Measurements from ENCODE around the gene HOXC10.

Gene HOXC10

DNA sequence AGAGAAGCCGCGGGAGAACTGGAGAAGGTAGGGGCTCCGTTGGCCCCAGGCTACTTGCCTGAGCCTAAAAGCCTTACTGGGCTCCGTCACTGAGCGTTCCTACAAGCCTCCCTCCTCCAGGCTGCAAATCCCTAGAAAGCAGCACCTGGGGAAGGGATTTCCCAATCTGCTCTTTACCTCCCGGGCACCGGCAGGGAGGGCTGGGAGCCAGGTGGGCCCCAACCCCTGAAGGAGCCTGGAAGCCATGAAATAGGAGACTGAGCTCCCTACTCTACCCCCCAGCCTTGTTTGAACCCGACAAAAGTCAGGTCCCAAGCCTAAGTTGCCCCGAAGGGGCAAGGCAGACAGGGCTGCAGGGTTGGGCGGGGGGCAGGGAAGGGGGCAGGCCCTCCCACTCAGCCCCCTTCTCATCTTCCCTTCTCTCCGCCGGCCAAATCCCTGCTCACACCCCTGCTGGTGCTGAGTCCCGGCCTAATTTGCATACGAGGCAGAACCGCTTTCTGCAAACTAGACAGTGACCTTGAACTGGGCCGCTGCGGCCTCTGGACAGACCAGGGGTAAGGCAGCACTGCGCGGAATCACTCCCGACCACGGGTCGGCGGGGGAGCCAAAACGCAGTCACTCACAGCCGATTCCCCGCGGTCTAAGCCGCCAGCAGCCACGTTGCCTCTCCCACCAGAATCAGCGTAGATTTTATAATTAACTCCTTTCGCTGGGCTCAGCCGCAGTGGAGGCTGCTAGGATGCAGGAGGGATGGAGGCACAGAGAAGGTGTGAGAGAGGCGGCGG is 34.0 kb upstream of the HOXC10 start:
- no peak for DNase-seq (ENCODE audit: low spot score)

DNA sequence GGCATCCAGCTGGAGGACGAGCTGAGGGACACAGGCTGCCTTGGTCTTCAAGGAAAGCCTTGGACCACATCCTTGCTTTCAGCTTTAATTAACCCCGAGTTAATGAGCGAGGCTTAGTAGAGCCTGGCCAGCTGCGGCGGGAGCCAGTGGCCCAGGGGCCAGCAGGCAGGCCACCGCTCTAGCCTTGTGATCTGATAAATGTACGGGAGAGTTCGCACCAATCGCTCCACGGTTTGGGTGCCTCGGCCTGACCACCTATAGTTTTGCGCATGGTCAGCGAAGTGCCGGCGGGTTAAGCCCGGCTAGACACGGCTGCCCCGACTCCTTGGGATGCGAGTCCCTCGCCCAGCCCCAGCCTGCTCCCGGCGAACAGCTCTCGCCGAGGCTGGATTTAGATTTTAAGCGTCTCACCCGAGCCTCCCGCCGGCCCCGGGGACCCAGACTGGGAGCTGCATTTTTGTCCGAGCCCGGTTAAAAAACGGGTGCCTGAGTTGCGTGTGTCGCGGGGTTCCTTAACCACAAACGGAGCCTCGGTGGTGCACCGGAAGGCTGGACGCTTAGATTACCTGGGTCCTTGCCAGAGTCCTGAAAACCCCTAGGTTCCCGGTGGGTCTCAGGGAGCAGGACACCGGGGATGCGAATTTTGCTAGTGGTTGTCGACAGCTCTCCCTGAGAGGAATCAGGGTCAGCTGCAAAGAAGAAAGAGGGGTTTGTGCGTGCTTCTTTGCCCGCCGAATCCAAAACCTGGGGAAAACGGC is 33.2 kb upstream of the HOXC10 start:
- no peak for DNase-seq (ENCODE audit: low spot score)

DNA sequence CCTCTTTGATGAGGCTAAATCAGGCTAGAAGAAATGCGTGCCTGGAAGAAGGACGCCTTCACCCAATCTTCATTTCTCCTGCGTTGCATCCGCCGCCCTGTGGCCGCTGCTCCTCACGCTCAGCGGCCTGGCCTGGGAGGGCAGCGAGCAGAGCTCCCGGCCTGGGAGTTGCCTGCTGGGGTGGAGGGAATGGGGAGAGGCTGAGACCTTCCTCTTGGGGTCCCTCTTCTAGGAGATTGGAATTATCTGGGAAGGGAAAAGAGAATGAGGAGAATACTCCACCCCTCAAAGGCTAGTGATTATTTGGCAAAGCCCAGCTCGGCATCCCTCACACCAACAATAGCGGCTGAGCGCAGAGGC is 32.6 kb upstream of the HOXC10 start:
- DNase-seq (ENCODE audit: low spot score) = no peak

DNA sequence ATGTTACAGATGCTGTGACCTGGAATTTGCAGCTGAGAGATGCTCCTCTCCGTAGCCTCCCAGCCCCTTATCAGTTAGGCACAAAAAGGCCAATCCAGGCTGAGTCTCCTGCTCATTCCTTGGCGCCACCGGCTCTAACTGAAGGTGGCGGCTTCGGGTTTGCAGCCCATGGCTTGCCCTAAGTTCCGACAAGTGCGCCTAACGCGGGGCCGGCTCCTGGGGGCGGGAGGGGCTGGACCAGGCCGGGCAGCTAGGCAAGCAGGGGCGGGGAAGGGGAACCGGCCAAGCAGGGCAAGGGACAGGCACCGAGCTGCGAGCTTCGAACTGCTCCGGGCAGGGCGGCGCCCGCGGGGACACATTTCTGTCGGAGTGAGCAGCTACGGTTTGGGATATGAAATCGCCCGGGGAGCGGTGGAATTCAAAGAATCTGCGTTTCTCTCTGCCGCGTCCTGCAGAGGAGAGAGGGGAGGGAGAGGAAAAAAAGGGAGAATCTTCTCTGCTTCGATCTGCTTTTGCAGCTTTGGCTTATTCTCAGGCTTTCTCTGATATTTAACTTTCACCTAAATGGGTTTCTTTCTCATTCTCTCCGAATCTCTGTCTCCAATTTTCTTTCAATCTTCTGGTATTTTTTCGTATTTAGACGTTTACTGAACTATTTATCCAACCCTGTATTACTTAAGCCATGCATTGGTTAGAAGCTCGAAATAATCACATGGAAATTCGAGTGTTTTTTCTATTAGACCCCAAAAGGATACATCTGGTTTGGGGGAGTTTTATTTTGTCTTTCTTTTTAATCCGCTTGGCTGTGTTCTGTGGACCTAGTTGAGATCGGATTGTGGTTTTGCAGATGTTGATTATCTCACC is 31.8 kb upstream of the HOXC10 start:
- no peak for DNase-seq (ENCODE audit: low spot score)

DNA sequence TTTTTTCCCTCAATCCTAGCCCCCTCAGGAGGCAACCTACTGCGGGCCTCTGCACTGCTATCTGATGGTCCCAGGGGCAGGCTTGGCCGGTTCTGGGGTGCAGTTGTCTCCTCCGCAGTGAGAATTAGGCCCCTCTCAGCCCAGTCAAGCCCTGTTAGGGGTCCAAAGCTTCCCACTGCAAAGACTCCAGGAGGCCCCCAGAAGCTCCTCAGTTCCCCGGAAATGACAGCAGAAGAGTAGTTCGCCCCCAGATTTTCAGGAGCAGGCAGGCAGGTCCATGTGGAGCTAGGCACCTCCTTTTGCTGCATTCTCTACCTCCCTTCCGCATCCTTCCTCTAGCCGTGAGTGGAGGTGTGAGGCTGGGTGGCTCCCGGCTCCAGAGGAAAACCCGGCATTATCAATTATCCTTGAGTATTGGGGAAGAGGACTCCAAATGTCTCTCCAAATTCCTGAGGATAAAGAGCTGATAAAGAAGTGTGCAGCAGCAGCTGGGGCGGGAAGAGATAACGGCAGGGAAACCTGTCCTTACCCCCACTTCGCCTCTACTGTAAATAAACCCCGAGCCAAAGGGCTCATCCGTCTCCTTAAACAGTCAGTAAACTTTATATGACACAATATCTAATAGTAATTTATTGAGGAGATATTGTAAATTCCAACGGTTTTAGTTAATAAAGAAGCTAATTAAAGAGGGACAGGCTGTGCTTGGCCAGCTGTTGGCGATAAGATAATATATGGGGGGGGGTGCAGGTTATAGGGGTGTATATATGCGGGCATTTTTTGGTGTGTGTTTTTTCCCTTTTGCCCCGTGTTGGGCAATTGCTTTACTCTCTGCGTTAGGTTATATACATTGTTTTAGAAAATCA is 30.9 kb upstream of the HOXC10 start:
- no peak for DNase-seq (ENCODE audit: low spot score)

DNA sequence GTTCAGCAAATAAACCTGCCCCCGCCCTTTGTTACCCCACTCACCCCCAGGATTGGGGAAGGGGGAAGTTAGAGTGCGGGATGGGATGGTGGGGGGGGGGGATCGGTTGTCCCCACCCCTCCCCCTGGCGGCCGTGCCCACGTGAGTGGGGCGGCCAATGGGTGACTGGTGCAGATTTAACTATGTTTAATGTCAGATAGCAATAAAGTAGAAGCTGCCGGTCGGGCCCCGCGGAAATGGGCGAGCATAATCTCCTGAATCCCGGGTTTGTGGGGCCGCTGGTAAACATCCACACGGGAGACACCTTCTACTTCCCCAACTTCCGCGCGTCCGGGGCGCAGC is 30.3 kb upstream of the HOXC10 start, which contains the start of gene HOXC12:
HOXC12 (plus strand) TSS at position 210 of the 342 bp plus-strand sequence; CDS start at position 237, 27 bp downstream.
- DNase-seq (ENCODE audit: low spot score) = no peak

DNA sequence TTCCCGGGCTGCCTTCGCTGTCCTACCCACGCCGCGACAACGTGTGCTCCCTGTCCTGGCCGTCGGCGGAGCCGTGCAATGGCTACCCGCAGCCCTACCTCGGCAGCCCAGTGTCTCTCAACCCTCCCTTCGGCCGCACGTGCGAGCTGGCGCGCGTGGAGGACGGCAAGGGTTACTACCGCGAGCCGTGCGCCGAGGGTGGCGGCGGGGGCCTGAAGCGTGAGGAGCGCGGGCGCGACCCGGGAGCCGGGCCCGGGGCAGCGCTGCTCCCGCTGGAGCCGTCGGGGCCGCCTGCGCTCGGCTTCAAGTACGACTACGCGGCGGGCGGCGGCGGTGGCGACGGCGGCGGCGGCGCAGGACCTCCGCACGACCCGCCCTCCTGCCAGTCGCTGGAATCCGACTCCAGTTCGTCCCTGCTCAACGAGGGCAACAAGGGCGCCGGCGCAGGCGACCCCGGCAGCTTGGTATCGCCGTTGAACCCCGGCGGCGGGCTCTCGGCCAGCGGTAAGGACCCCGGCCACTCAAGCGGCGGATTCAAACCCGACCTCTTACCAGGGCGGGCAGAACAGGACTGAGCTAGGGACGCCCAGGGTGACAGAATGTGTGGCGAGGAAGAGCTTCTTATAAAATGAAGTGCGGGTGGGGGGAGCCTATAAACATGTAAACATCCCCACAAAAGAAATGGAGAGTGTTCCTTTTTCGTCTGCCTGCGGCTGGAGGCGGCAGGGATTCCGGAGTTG is 29.7 kb upstream of the HOXC10 start:
- DNase-seq (ENCODE audit: low spot score) = no peak

DNA sequence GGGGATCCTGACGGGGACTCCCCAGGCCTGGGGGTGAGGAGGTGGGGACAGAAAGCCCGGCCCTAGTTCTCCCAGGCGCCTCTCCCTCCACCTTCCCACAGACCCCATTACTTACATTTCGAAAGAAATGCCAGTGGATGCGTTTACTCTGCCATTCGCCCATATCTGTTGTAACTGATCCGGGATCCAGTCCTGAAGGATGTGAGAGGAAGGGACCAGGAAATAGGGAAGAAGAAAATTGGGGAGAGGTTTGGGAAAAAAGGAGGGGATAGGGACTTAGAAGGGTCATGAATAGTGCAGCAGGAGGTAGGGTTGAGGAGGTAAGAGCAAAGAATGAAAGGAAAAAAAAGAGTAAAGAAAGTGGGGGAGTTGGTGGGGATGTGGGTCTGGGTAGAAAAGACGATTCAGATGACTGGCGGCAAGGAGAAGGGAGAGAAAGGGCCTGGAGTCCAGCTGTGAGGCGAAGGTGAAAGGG is 29.1 kb upstream of the HOXC10 start:
- DNase-seq (ENCODE audit: low spot score) = no peak

DNA sequence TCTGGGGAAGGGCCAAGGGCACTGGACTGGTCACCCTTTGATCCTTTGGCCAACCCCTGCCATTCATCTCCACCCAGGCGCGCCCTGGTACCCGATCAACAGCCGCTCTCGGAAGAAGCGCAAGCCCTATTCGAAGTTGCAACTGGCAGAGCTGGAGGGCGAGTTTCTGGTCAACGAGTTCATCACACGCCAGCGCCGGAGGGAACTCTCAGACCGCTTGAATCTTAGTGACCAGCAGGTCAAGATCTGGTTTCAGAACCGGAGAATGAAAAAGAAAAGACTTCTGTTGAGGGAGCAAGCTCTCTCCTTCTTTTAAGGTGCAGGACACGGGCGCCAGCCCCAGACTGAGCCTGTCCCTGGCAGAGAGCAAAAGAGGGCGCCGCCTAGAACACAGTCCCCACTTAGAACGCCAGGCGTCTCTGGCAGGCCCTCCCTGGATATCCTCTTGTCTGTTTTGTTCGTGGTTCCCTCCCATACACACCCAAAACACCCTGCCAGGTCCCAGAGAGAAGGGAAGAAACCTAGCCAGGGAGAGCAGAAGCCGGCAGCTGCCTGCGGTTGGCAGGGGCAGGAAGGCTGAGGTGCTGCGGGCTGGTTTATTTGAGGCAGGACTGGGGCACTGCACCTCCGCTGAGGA is 28.6 kb upstream of the HOXC10 start:
- DNase-seq (ENCODE audit: low spot score) = no peak

DNA sequence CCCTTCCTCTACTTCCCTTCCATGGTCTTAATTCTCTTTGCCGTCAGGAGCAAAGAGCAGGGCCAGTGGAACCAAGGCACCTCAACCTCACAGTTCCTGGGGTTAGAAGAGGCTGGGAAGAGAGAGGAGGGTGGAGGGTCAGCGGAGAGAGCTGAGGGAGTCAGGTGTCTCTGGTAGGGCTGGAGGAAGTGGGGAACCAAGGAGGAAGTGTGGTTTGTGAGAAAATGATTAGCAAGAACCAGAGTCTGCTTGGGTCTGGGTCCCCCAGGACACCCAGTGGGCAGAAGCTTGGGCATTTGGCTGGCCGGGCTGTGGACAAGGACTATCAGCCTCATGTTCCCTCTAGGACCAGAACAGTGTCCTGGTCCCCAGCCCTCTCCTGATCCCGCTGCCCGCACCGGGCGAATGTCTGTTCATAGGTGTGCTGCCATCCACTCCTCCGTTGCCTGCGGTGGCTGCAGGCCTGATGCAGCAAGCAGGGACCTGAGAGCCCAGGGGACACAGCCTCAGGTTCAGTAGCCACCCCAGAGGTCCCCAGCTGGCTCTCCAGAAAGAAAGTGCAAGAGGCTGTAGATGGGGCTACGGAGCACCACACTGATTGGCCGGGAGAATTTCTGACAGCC is 27.9 kb upstream of the HOXC10 start:
- DNase-seq (ENCODE audit: low spot score) = no peak

DNA sequence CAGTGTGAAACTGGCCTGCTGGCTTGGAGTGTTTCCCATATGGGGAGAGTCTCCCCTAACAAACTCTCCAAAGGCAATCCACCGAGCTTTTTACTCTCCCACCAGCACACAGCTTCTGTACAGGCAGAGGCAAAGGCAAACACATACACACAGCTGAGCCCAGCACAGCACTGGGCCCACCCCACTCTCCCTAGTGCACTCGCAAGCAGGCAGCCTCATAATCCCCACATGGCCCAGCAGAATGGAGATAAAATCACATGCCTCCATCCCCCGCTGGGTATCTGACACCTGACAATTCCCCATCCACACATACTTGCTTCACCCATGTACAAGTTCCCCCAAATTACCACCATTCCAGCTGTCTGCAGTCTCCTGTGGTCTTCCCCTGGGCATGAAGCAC is 26.8 kb upstream of the HOXC10 start:
- DNase-seq (ENCODE audit: low spot score) = no peak

DNA sequence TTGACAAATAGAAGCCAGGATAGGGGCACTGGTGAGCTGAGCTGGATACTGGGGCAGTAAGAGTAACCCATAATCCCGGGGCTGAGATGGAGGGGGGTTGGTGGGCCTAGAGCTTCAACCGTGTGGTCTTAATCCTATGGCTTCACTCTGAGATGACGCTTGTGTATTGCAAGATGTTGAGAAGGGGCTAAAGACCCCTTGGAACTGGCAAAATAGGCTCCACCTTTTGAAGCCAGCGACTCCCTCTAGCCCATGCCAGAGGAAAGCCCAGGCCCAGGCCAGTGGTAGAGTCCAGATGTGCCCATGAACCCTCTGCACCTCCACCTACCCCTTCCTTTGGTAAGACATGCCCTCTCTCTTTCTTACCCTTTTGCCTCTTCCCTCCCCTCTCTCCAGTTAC is 25.6 kb upstream of the HOXC10 start:
- DNase-seq (ENCODE audit: low spot score) = no peak

DNA sequence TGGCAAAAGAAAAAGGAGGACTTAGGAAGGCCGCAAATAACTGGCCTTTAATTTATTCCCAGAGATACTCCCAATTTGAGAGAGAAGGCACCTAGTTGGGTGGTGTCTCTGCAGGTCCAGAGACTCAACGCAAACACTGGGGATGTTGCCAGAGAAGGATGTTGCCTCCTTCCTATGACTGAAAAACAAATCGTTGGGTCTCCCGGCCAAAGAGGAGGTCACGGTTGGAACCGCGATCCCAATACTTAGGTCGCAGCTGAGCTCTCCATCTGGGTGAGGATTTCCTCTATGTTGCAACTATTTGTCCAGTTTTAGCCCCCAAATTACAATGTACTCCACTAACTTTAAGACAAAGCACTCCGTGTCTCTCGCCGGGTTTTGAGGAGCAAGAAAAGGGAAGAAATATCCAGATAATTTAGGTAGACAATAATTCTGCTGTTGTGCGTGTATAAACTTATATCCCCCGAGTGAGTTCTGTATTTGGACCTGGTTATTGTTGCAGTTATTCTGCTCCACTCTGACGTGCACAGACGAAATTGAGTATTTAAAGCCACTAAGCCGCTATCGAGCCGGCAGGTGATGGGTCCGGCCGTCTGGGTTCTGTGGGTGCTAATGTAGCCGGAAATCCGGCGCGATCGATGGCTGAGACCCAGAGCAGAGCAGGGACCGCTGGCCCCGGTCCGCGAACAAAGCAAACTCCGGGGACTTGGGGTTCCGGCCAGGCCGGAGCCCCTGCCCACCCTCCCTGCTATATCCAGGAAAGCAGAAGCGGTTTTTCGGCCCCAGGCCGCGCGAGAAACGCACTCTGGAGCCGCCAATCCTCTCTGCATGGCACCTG is 24.5 kb upstream of the HOXC10 start:
- DNase-seq (ENCODE audit: low spot score) = no peak

DNA sequence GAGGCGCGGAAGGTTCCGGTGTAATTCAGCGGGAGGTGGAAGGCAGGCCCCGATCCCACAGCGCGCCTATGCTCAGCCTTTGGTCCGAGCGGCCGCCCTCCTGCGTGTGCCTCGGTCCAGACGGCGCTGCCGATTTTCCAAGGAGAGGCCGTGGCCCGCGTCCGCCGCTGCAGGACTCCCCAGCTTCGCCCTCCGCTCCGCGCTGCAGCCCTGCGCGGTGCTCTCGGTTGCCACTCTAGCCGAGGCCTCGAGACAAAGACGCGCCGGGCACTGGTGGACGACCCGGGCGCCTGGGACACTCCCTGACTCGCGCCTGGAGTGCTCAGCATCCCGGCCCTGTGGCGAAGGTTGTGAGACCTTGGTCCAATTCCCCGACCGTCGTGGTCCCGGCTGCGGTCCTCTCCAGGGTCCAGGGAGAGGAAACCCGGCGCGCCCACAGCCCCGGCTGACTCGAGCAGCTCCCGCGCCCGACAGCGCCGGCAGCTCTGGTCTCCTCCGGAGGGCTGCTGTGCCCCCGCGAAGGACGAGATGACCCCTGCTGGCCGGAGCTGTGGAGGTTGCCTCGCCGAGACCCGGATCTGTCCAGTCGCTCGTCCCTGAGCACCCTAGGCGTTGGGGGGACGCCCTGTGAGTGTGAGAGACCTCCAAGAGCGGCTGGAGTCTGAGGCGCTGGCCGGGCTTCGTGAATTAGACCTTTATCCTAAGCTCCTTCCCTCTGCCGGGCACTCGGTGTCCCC is 23.8 kb upstream of the HOXC10 start:
- no peak for DNase-seq (ENCODE audit: low spot score)

DNA sequence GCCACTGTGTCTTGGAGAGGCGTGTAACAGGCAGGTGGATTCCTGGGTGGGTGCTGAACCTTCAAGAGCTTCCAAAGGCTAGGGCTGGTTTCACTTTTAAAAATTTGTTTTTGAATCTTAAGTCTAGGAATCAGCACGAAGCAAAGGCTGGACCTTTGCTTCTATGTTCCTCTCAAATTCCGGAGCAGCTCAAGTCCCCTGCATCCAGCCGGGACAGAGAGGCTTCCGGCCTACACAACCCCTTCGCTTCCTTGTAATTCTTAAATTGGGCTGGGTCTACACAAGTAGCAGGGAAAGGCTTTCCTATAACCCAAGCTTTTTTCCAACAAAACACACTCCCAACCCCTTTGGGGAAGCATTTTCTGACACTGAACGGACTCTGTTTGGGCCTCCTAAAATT is 21.9 kb upstream of the HOXC10 start:
- no peak for DNase-seq (ENCODE audit: low spot score)

DNA sequence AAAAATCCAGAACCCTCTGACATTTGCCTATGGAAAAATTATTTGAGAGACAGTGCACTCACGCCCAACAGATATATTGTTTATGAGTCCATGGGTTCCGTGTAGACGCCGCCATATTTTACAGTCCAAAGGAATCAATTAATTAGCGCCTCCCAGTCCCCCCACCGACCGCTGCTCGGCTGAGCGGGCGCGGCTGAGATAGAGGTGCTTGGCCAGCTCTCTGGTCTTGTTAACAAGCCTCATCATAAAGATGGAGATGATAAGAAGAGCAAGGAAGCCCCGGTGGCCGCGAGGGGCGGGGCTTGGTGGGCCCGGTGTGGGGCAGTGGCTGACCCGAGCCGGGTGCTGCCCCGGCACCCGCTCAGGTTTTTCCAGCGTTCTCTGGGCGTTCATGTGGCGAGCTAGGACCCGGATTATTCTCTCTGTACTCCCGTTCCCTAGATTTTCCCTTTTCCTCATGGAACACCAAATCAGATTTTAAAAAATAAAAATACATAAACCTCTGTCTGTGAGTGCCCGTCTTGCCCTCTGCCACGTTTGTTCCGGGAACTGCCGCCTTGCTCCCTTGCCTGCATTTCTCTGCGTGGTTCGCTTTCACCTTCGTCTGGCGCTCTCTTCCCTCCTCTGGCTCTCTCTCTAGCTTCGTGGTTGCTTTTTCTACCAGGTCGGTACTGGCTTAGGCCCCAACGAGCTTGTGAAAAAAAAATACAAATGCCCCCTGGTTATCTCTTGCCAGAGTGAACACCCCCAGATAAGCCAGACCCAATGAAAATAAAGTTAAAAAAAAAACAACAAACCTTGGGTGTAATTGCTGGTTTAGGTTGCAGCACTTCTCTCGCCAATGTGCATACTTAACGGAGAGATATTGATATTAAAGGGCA is 21.3 kb upstream of the HOXC10 start:
- no peak for DNase-seq (ENCODE audit: low spot score)

DNA sequence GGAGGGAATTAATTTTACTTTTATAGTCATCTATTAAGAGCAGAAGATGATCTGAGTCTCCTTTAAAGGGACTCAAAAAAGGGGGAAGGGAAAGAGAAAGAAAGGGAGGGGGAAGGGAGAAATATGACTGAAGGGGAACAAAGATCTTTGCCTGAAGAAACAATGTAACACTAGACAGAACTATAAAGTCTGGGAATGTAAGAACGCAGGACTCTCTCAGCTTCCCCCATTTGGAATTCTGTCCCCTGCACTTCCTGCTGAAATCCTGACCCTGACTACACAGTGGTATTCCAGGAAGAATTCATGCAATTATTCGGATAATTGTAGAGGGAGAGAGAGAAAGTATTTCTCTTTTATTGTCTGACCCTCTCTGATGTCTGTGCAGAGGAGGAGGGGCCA is 20.6 kb upstream of the HOXC10 start:
- DNase-seq (ENCODE audit: low spot score) = no peak
